A673 (cell line): Measurements from ENCODE around the gene INPP5A. TPM values are rescaled to one million over a fixed set of nuclear protein-coding genes. Genes with fewer than 3 reads are reported as not detected.

Experiments
- BruUV-seq: library from RNA; stranded (reverse); fragments of 400-500 nt; replicated peaks from 2 replicates; lab custom pipeline; 2021; lab: Mats Ljungman, UMichigan
- CTCF ChIA-PET: fragments of 300-600 bp; sonication (Branson Sonifier 250); formaldehyde crosslinking; loops from one replicate; lab custom pipeline; 2022; ENCODE audit warnings: antibody characterized with exemption; lab: Charles Lee
- POLR2A ChIA-PET: fragments of 300-600 bp; sonication (Branson Sonifier 250); formaldehyde crosslinking; loops from one replicate; lab custom pipeline; 2022; ENCODE audit warnings: antibody characterized with exemption; ENCODE audit not compliant: low non-redundant PET; lab: Charles Lee
- DNase-seq: peaks from one replicate; pipeline ENCODE4 v3.0.0-alpha.2; 2015; ENCODE audit warnings: low spot score
- H3K27ac ChIP-seq: fragments of 200-600 bp; sonication (generic); 2 replicates; pipeline ENCODE4 v1.5.1; 2016; ENCODE audit warnings: mixed run types, low read depth, mild to moderate bottlenecking, mixed read lengths, antibody characterized with exemption, low read length; ENCODE audit not compliant: poor library complexity, severe bottlenecking
- H3K27me3 ChIP-seq: fragments of 200-600 bp; sonication (generic); replicated peaks from 2 replicates; pipeline ENCODE4 v1.6.1; 2017; ENCODE audit warnings: mixed run types, low read depth, mild to moderate bottlenecking, mixed read lengths, antibody characterized with exemption, low read length; ENCODE audit not compliant: insufficient read depth, poor library complexity
- H3K36me3 ChIP-seq: fragments of 200-600 bp; sonication (generic); 2 replicates; pipeline ENCODE4 v1.6.1; 2016; ENCODE audit warnings: mixed run types, mild to moderate bottlenecking, mixed read lengths, antibody characterized with exemption, low read length; ENCODE audit not compliant: insufficient read depth, poor library complexity, severe bottlenecking
- H3K4me1 ChIP-seq: fragments of 200-600 bp; sonication (generic); 2 replicates; pipeline ENCODE4 v1.6.1; 2017; ENCODE audit warnings: mixed run types, mild to moderate bottlenecking, mixed read lengths, antibody characterized with exemption, low read length; ENCODE audit not compliant: insufficient read depth, poor library complexity, severe bottlenecking
- H3K4me3 ChIP-seq: fragments of 200-600 bp; sonication (generic); 2 replicates; pipeline ENCODE4 v1.5.1; 2016; ENCODE audit warnings: low read depth, mixed run types, mild to moderate bottlenecking, mixed read lengths, low read length; ENCODE audit not compliant: poor library complexity, severe bottlenecking
- H3K9me3 ChIP-seq: fragments of 200-600 bp; sonication (generic); 2 replicates; pipeline ENCODE4 v1.6.1; 2016; ENCODE audit warnings: mixed run types, low read depth, mild to moderate bottlenecking, mixed read lengths, antibody characterized with exemption, low read length; ENCODE audit not compliant: poor library complexity, severe bottlenecking
- EZH2 ChIP-seq: fragments of 200-600 bp; sonication (generic); IDR thresholded peaks from 2 replicates; pipeline ENCODE4 v1.6.1; 2017; ENCODE audit warnings: borderline replicate concordance, low read depth, mild to moderate bottlenecking, mixed read lengths, antibody characterized with exemption, low read length; ENCODE audit not compliant: poor library complexity, severe bottlenecking
- intact Hi-C: fragments of 100-400 bp; cut with micrococcal nuclease; formaldehyde crosslinking; loops from one replicate; pipeline ENCODE4 v1.10.0; 2022; ENCODE audit not compliant: unreplicated experiment
- total RNA-seq: library from RNA; stranded (reverse); gene quantifications from 2 replicates; pipeline ENCODE4 v1.2.3, GENCODE V29; 2021
- TF ChIP-seq, protein P1 (sequence below): fragments of 300-800, 200-600 bp; sonication (generic); conservative IDR thresholded peaks from 2 replicates; pipeline ENCODE4 v1.5.1; 2017; ENCODE audit warnings: low read depth, mild to moderate bottlenecking, antibody characterized with exemption, low read length, moderate library complexity, mixed read lengths

Gene INPP5A
- total RNA-seq, 1 experiment from 2014 or later: 21.8 TPM

DNA sequence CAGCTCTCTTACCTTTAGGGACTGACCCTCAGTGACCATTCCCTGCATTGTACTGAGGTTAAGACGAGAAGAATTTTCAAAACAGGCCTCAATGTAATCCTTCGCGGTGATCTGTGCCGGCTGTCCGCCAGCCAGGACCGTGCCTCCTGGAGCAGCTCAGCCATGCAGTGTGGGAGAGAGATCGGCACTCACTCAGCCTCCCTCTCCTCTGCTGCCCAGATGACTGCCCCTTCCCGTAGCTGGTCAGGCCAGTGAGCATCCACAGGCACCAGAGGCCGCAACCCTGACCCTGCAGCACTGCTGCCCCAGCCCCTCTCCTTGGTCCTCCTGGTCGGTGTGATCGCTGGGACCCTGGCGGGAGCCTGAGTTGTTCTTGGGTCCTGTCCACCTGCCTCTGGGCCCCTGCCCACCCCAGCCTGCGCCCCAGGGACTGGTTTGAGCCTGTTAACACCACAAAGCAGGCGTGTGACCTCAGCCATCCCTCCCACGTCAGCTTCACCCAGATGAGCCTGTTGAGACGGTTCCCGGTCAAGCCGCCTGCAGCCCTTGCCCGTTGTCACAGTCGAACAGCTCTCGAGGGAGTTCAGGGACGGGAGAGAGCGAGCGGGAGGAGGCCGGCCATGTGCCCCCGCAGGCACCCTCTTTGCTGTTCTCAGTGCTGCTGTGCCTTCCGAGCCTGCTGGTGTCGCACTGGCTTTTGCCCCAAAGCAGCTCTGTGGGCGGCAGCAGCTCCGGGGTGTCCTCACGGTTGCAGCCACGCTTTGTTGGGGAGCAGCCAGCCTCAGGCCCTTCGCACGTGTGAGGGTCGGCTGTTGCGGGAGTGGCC is 211.2 kb downstream of the INPP5A start:
- no TSS peak for BruUV-seq
- POLR2A ChIA-PET: no interaction called here
- Histone ChIP-seq H3K27me3 (no peaks in the 10 kb centered on the region), H3K36me3 (no peaks in the 10 kb centered on the region), H3K4me1 (no peaks in the 10 kb centered on the region), H3K4me3 (no peak overlapping the region), H3K9me3 (no peaks in the 10 kb centered on the region), H3K27ac (no peak overlapping the region)
- DNase-seq: no peak
- TF ChIP-seq, protein P1, sequence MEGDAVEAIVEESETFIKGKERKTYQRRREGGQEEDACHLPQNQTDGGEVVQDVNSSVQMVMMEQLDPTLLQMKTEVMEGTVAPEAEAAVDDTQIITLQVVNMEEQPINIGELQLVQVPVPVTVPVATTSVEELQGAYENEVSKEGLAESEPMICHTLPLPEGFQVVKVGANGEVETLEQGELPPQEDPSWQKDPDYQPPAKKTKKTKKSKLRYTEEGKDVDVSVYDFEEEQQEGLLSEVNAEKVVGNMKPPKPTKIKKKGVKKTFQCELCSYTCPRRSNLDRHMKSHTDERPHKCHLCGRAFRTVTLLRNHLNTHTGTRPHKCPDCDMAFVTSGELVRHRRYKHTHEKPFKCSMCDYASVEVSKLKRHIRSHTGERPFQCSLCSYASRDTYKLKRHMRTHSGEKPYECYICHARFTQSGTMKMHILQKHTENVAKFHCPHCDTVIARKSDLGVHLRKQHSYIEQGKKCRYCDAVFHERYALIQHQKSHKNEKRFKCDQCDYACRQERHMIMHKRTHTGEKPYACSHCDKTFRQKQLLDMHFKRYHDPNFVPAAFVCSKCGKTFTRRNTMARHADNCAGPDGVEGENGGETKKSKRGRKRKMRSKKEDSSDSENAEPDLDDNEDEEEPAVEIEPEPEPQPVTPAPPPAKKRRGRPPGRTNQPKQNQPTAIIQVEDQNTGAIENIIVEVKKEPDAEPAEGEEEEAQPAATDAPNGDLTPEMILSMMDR: no peak
- no peak for TF ChIP-seq EZH2
- intact Hi-C loops: no loop called here
- CTCF ChIA-PET: no interaction called here

DNA sequence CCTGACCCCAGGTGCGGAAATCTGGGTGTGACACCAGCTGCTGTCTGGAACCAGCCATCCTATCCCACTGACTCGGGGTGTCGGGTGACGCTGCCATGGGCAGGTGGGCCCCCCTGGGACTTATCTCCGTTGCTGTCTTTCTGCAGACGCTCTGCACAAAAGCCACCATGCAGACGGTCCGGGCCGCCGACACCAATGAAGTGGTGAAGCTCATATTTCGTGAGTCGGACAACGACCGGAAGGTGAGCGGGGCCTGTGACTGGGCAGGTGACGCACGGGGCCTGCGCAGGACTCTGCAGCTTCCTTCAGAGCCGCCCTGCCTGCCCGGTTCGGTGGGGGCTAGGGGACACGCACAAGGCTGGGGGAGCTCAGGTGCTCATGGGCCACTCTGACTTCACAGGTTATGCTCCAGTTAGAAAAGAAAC is 211.8 kb downstream of the INPP5A start:
- no peaks in the 10 kb centered on the region for H3K27me3 ChIP-seq
- no TSS peak for BruUV-seq
- H3K4me3 ChIP-seq: no peak overlapping the region
- ChIA-PET CTCF (no interaction called here), POLR2A (no interaction called here)
- no peaks in the 10 kb centered on the region for H3K9me3 ChIP-seq
- intact Hi-C loops: no loop called here
- DNase-seq: no peak
- H3K4me1 ChIP-seq: no peaks in the 10 kb centered on the region
- TF ChIP-seq, protein P1: no peak
- no peak for TF ChIP-seq EZH2
- H3K27ac ChIP-seq: no peak overlapping the region
- H3K36me3 ChIP-seq: no peaks in the 10 kb centered on the region

DNA sequence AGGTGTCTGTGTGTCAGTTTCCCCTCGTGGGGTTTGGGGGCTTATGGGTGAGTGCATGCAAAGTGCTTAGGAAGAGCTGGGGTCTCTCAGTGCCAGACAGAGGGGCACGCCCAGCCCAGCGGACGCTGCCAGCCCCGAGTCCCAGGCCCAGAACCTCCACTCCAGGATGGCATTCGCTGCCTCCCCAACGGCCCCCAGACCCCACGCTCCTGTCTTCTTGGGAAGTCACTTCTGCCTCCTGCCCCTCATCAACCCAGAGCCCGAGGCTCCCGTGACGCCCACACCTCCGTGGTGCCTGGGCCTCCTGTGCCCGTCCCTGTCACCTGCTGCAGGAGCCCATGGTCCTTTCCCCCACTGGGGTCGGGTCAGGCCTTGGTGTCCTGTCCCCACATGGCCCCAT is 213.3 kb downstream of the INPP5A start:
- ChIA-PET POLR2A (no interaction called here), CTCF (no interaction called here)
- TF ChIP-seq, protein P1: no peak
- no peak for TF ChIP-seq EZH2
- H3K4me3 ChIP-seq: no peak overlapping the region
- BruUV-seq: no TSS peak
- intact Hi-C loops: no loop called here
- DNase-seq: no peak
- no peaks in the 10 kb centered on the region for H3K36me3 ChIP-seq
- H3K27ac ChIP-seq: no peak overlapping the region
- no peaks in the 10 kb centered on the region for H3K27me3 ChIP-seq
- H3K9me3 ChIP-seq: no peaks in the 10 kb centered on the region
- H3K4me1 ChIP-seq: no peaks in the 10 kb centered on the region
